GM12878 (cell line): ENCODE data around the gene CCDC43. TPM values are rescaled to one million over a fixed set of nuclear protein-coding genes. Genes with fewer than 3 reads are reported as not detected.
A peak's percentile ranks its signal among the peaks of the same experiment; 100 is the strongest.

Experiments used
- ASH2L ChIP-seq: fragments of 300-600, 200-600 bp; sonication (generic); IDR thresholded peaks from 2 replicates; pipeline ENCODE4 v1.6.1; 2017; ENCODE audit warnings: low read depth, mild to moderate bottlenecking, borderline replicate concordance
- MYC ChIP-seq: IDR thresholded peaks from 2 replicates; pipeline ENCODE4 v1.6.1; 2011; ENCODE audit warnings: mild to moderate bottlenecking, low read length, moderate library complexity, inconsistent platforms; ENCODE audit not compliant: insufficient read depth, insufficient replicate concordance, insufficient read length, severe bottlenecking
- NBN ChIP-seq: fragments of 450-650 bp; IDR thresholded peaks from 2 replicates; pipeline ENCODE4 v1.6.1; 2016
- POLR2AphosphoS2 ChIP-seq: IDR thresholded peaks from 2 replicates; pipeline ENCODE4 v1.6.1; 2011; ENCODE audit warnings: low read depth, mild to moderate bottlenecking, low read length, improper control_type of control experiment, moderate library complexity
- POLR2AphosphoS5 ChIP-seq: IDR thresholded peaks from 2 replicates; pipeline ENCODE4 v1.6.1; 2011; ENCODE audit warnings: mild to moderate bottlenecking, low read length, inconsistent platforms
- SP1 ChIP-seq: IDR thresholded peaks from one replicate; pipeline ENCODE4 v1.6.1; 2011; ENCODE audit warnings: low read depth, low read length
- SPI1 ChIP-seq: IDR thresholded peaks from 2 replicates; pipeline ENCODE4 v1.6.1; 2011; ENCODE audit warnings: low read depth, mild to moderate bottlenecking, low read length, moderate library complexity, borderline replicate concordance; ENCODE audit not compliant: insufficient read depth
- STAT3 ChIP-seq: IDR thresholded peaks from 2 replicates; pipeline ENCODE4 v1.6.1; 2011; ENCODE audit warnings: low read depth, low read length, improper control_type of control experiment
- TAF1 ChIP-seq: IDR thresholded peaks from 2 replicates; pipeline ENCODE4 v1.6.1; 2011; ENCODE audit warnings: mild to moderate bottlenecking, low read depth, low read length, borderline replicate concordance
- WRNIP1 ChIP-seq: IDR thresholded peaks from 2 replicates; pipeline ENCODE4 v1.6.1; 2011; ENCODE audit warnings: low read depth, low read length, improper control_type of control experiment, borderline replicate concordance
- polyA plus RNA-seq, 11 experiments: library from polyadenylated mRNA; depleted of rRNA in 4 of 11; unstranded in 6 of 11; stranded (reverse) in 5 of 11; fragments of >200 nt; fragmentation: Nextera tagmentation in 4 of 11; fragmentation: Illumina TruSeq in 1 of 11; extraction: Ambion mirVana in 4 of 11; extraction: Trizol in 1 of 11; gene quantifications; 1 replicate in 1 of 11; 2 replicates in 10 of 11; pipeline versions ENCODE4 v1.2.1 to v1.2.3, GENCODE V29; 2011 to 2016; ENCODE audit warnings: inconsistent platforms in 2 of 11, missing spikeins in 2 of 11, low read depth in 1 of 11
- total RNA-seq, 4 experiments: library from RNA; depleted of rRNA in 3 of 4; stranded (reverse); fragments of >200 nt in 3 of 4; fragmentation: Illumina TruSeq in 1 of 4; extraction: Trizol in 1 of 4; gene quantifications; 2 replicates each; pipeline versions ENCODE4 v1.2.1 to v1.2.3, GENCODE V29; 2013 to 2021
- TF ChIP-seq, protein P1 (sequence below): IDR thresholded peaks from 2 replicates; pipeline ENCODE4 v1.6.1; 2012; ENCODE audit warnings: low read depth, low read length, improper control_type of control experiment
- TF ChIP-seq, protein P2 (sequence below), 3 experiments: IDR thresholded peaks in 2 of 3; conservative IDR thresholded peaks in 1 of 3; 2 replicates each; pipeline ENCODE4 v1.5.1; 2011; ENCODE audit warnings: low read depth in 3 of 3, low read length in 3 of 3, mild to moderate bottlenecking in 3 of 3, control low read depth in 2 of 3, moderate library complexity in 2 of 3, inconsistent platforms in 1 of 3, mixed read lengths in 1 of 3; ENCODE audit not compliant: control insufficient read depth in 2 of 3, insufficient read depth in 1 of 3; ENCODE audit errors: extremely low read depth in 1 of 3
- TF ChIP-seq, protein P3 (sequence below): fragments of 450-650 bp; IDR thresholded peaks from 2 replicates; pipeline ENCODE4 v1.6.1; 2017; ENCODE audit warnings: low read depth, mild to moderate bottlenecking, moderate library complexity
- TF ChIP-seq, protein P4 (sequence below): fragments of 450-650 bp; IDR thresholded peaks from 2 replicates; pipeline ENCODE4 v1.6.1; 2017; ENCODE audit warnings: mild to moderate bottlenecking

The CCDC43 gene
- total and polyA plus RNA-seq, 10 of the 15 experiments (the other 5 are each of a cell fraction or from before 2014, with no cell fraction given): 10.8 to 42.3 (median 24.1) TPM

DNA sequence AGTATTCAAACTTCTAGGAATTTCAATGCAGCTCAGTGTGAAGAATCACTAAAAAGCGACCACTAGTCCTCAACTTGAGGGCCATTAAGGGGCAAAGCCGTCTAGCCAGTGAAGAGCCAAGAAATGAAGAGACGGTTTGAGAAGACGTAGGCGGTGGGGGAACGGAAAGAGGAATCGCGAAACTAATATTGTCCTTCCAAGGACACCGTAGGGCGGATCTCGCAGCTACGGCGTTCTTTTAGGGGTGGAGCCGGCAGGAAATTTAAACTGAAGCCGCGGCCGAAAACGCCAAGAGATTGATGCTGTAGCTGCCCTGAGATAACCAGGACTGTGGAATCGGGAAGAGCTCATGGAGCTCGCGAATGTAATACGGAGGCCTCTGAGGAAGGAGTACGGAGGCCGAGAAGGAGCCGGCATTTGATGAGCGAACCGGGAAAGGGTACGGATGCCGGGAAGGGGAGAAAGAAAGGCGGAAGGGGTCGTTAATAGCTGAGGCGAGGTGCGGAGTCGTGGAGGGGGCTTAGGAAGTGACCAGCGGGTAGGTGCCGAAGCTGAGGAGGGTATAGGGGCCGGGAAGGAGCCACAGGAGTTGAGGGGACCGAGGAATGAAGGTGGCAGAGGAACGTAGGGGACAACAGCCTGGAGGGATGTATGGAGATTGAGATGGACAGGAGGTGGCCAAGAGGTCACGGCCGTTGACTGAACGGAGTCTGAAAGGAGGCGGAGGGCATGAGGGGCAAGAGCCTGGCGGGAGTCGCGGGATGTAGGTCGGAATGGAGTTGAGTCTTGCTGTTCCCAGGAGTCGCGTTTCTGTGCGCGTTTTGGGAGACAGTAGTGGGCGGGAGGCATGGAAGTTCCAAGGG is 19.1 kb upstream of the CCDC43 start, which contains the start of gene DBF4B (continued):
- TF ChIP-seq TAF1: peak; percentile 67; the same call in 1 of the 2 replicates
- peak; percentile 66 for TF ChIP-seq SP1
- TF ChIP-seq, protein P1, sequence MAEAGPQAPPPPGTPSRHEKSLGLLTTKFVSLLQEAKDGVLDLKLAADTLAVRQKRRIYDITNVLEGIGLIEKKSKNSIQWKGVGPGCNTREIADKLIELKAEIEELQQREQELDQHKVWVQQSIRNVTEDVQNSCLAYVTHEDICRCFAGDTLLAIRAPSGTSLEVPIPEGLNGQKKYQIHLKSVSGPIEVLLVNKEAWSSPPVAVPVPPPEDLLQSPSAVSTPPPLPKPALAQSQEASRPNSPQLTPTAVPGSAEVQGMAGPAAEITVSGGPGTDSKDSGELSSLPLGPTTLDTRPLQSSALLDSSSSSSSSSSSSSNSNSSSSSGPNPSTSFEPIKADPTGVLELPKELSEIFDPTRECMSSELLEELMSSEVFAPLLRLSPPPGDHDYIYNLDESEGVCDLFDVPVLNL: peak; percentile 96
- TF ChIP-seq SPI1: peak; percentile 8; the same call in 1 of the 2 replicates
- no peak for TF ChIP-seq ASH2L
- 0 out of 2 replicates have a peak, but pooled peaks have one; percentile 47 for TF ChIP-seq POLR2AphosphoS2
- TF ChIP-seq, protein P2, sequence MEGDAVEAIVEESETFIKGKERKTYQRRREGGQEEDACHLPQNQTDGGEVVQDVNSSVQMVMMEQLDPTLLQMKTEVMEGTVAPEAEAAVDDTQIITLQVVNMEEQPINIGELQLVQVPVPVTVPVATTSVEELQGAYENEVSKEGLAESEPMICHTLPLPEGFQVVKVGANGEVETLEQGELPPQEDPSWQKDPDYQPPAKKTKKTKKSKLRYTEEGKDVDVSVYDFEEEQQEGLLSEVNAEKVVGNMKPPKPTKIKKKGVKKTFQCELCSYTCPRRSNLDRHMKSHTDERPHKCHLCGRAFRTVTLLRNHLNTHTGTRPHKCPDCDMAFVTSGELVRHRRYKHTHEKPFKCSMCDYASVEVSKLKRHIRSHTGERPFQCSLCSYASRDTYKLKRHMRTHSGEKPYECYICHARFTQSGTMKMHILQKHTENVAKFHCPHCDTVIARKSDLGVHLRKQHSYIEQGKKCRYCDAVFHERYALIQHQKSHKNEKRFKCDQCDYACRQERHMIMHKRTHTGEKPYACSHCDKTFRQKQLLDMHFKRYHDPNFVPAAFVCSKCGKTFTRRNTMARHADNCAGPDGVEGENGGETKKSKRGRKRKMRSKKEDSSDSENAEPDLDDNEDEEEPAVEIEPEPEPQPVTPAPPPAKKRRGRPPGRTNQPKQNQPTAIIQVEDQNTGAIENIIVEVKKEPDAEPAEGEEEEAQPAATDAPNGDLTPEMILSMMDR (IDR thresholded peaks at IDR 0.05 in 2 of 3, conservative IDR thresholded peaks at IDR 0.05 in 1 of 3; ENCODE audit: control insufficient read depth in 2 of 3, extremely low read depth in 1 of 3, insufficient read depth in 1 of 3, low read depth in 3 of 3, low read length in 3 of 3): no peak
- TF ChIP-seq, protein P3, sequence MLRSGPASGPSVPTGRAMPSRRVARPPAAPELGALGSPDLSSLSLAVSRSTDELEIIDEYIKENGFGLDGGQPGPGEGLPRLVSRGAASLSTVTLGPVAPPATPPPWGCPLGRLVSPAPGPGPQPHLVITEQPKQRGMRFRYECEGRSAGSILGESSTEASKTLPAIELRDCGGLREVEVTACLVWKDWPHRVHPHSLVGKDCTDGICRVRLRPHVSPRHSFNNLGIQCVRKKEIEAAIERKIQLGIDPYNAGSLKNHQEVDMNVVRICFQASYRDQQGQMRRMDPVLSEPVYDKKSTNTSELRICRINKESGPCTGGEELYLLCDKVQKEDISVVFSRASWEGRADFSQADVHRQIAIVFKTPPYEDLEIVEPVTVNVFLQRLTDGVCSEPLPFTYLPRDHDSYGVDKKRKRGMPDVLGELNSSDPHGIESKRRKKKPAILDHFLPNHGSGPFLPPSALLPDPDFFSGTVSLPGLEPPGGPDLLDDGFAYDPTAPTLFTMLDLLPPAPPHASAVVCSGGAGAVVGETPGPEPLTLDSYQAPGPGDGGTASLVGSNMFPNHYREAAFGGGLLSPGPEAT: peak; percentile 98
- TF ChIP-seq, protein P4, sequence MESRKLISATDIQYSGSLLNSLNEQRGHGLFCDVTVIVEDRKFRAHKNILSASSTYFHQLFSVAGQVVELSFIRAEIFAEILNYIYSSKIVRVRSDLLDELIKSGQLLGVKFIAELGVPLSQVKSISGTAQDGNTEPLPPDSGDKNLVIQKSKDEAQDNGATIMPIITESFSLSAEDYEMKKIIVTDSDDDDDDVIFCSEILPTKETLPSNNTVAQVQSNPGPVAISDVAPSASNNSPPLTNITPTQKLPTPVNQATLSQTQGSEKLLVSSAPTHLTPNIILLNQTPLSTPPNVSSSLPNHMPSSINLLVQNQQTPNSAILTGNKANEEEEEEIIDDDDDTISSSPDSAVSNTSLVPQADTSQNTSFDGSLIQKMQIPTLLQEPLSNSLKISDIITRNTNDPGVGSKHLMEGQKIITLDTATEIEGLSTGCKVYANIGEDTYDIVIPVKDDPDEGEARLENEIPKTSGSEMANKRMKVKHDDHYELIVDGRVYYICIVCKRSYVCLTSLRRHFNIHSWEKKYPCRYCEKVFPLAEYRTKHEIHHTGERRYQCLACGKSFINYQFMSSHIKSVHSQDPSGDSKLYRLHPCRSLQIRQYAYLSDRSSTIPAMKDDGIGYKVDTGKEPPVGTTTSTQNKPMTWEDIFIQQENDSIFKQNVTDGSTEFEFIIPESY: no peak
- peak; percentile 81 for TF ChIP-seq POLR2AphosphoS5
- TF ChIP-seq NBN: peak; percentile 92
- TF ChIP-seq MYC: no peak
- TF ChIP-seq WRNIP1: 0 out of 2 replicates have a peak, but pooled peaks have one; percentile 95
- 0 out of 2 replicates have a peak, but pooled peaks have one; percentile 72 for TF ChIP-seq STAT3
